ENCODE results near the gene LIME1.

GRCh38 chr20:63744574-63745423 is 8.3 kb downstream of the LIME1 start:
- no peak for TF ChIP-seq CTCF (IDR thresholded peaks at IDR 0.05)
- TF ChIP-seq ZFX (IDR thresholded peaks at IDR 0.05; ENCODE audit: borderline replicate concordance), result no peak
